ENCODE data around the gene ZNF630.
"Not testable (repeated sequence)": the region's sequence is repeated elsewhere in the genome, so short reads cannot be mapped to it uniquely, and the experiment has no call there.

The ZNF630 gene

DNA sequence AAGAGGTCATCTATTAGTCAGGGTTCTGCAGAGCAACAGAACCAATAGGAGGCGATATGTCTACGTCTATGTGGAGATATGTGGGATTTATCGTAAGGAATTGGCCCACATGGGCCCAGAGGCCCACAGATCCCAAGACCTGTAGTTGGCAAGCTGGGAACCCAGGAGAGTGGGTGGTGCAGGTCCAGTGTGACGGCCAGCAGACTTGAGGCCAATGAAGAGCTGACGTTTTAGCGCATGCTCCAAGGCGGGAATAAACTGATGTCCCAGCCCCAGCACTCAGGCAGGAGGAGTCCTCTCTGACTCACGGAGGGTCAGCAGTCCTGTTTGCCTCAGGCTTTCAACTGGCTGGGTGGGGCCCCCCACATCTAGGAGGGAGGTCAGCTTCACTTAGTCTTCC, 43.3 kb downstream of the ZNF630 start:
- no peak for DNase-seq

- DNase-seq: not testable (repeated sequence)
Observed at GRCh38 chrX:48027545-48027944, 43.9 kb downstream of the ZNF630 start.

DNA sequence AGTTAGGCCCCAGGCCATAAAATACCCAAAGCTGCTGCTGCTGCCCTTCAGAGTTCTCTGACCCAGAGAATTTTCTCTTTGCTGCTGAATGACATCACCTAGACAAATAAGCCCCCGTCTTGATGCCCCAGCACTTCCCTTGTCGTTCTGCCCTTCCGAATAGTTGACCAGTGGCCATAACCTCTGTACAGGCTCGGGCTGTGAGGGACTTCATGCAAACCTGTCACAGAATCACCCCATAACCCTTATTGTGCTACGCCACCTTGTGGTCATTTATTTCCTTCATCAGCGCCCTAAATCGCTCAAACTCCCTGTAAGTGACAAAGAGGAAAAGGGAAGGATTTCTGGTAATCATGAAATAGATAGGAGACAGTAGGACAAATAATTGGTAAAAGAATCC, 45.9 kb downstream of the ZNF630 start:
- peak; percentile 81 for DNase-seq

DNA sequence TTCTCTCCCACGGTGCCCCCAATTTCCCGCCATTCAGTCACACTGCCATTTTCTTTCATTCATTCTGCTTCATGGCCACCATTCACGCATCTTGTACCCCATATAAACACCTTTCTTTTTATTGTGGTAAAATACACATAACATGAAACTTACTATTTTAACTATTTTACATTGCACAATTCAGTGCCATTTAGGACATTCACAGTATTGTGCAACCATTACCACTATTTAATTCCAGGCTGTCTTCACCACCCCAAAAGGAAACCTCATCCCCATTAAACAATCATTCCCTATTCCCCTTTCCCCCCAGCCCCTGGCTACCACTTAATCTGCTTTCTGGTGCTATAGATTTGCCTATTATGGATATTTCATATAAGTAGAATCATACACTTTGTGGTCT, 48.7 kb downstream of the ZNF630 start:
- DNase-seq: no peak

DNA sequence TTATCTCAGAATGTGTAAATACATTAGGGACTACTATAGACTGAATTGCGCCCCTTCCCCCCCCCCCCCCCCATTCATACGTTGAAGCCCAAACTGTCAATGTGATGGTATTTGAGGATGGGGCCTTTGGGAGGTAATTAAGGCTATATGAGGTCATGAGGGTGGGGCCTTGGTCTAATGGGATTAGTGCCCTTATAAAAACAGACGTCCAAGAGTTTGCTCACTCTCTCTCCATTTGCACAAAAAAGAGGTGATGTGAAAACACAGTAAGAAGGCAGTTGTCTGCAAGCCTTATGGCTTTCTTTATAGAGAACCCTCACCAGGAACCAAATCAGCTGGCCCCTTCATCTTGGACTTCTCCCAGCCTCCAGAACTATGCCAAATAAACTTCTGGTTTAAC, 49.3 kb downstream of the ZNF630 start:
- no peak for DNase-seq

DNA sequence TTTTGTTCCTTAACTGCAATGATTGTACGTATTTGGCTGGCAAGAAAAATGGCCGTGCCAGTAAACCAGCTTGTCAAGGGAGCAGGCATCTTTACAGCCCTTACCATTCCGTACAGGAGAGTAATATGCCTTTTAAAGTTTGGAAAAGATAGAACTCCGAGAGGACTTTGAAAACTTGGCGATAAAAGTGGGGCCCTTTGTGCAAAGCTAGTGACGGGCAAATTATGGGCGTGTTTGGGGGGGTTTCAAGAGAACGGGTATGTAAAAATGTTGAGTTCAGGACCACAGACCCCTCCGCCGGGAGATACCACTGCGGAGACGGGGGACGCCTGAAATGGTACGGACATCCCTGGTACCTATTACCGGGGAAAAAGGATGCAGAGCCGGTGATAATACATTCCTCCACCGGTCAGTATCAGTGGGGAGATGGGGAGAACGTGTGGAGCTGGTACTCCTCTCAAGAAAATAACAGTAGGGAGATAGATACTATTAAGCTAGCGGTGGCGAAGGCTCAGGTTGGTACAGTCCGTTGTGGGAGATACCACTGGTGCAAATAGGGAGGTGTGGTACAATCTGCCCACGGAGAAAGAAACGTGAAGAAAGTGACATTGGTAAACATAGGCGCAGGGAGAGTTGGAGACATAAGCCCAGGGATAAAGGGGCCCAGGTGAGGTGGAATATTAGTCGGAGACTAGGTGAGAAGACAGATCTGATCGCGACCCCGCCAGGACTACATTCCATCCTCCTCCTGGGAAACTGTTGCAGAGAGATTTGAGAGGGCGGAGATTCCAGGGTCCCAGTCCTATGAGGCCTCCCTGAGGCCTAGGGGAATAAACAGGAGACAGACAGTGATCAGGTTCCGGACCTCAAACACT, 50.2 kb downstream of the ZNF630 start:
- peak; percentile 81 for DNase-seq

- DNase-seq: not testable (repeated sequence)
Observed at GRCh38 chrX:48020472-48020871, 51.0 kb downstream of the ZNF630 start.

DNA sequence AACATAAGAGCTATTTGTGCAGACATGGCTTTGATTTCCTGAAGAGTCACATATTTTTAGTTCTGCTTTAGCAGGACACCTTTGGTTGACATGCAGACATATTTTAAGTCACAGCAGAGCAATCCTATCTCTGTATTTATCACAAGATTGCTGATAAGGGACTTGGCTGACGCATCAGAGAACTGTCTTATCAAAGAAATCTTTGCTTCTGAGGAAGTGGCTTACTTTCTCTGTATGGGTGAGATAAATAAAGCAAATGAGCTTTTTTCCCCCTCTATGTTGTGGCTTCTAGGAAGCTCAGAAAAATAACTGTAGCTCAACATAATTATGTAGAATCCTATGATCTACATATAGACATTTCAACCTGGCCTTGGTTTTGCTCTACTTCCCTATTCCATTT, 51.5 kb downstream of the ZNF630 start:
- DNase-seq: not testable (repeated sequence)

DNA sequence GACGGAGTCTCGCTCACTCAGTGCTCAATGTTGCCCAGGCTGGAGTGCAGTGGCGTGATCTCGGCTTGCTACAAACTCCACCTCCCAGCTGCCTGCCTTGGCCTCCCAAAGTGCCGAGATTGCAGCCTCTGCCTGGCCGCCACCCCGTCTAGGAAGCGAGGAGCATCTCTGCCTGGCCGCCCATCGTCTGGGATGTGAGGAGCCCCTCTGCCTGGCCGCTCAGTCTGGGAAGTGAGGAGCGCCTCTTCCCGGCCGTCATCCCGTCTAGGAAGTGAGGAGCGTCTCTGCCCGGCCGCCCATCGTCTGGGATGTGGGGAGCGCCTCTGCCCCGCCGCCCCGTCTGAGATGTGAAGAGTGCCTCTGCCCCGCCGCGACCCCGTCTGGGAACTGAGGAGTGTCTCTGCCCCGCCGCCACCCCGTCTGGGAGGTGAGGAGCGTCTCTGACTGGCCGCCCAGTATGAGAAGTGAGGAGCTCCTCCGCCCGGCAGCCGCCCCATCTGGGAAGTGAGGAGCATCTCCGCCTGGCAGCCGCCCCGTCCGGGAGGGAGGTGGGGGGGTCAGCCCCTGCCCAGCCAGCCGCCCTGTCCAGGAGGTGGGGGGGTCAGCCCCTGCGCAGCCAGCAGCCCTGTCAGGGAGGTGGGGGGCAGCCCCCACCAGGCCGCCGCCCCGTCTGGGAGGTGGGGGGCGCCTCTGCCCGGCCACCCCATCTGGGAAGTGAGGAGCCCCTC, 54.7 kb downstream of the ZNF630 start:
- not testable (repeated sequence) for DNase-seq

DNA sequence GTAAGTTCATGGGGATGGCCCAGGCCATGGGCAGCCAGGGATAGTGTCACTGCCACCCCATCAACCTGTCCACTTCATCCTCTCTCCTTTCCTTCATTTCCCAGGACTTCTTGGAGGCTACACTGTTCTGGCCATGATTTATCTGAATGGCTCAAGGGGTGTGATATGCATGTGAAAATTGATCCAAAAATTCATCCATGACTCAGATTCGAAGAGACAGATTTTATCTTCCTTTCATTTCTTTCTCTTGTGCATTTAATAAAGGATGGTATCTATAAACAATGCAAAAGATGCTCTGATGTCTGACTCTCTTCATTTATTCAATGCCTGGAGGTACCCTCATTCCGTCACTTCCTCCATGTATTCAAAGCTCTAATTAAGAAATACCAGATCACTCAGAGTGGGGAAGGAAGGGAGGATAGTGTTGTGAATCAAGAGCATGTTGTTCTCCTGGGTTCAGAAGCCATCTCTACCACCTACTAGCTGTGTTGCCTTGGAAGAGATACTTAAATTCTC, 61.9 kb downstream of the ZNF630 start:
- DNase-seq: not testable (repeated sequence)
